Body of pancreas (tissue), 4 donors: ENCODE measurements around the gene CDS2. TPM values are rescaled to one million over a fixed set of nuclear protein-coding genes. Genes with fewer than 3 reads are reported as not detected.

Experiments
- ATAC-seq: fragments of 150-250 bp; one replicate; pipeline ENCODE4 v1.9.1; 2016
- DNase-seq, 4 donors: peaks; one replicate each; pipeline ENCODE4 v3.0.0-alpha.2; 2019
- H3K27ac ChIP-seq, 4 donors: fragments of 200-600 bp; sonication (generic); 1 replicate in 3 of 4; 2 replicates in 1 of 4; pipeline versions ENCODE4 v1.5.1 to v1.6.1; 2016 to 2019; ENCODE audit warnings: mild to moderate bottlenecking in 1 of 4, mixed read lengths in 1 of 4, moderate library complexity in 1 of 4
- H3K27me3 ChIP-seq, 2 donors: fragments of 200-600 bp; sonication (generic); one replicate each; pipeline ENCODE4 v1.6.0; 2016; ENCODE audit warnings: mild to moderate bottlenecking in 1 of 2
- H3K36me3 ChIP-seq, 2 donors: fragments of 200-600 bp; sonication (generic); replicated peaks in 1 of 2; 2 replicates each; pipeline ENCODE4 v1.5.1; 2016; ENCODE audit warnings: low read depth in 2 of 2; ENCODE audit not compliant: insufficient read depth in 1 of 2
- H3K4me1 ChIP-seq: fragments of 200-600 bp; sonication (generic); one replicate; pipeline ENCODE4 v1.6.0; 2016
- H3K4me3 ChIP-seq, 2 donors: fragments of 200-600 bp; sonication (generic); 1 replicate in 1 of 2; 2 replicates in 1 of 2; pipeline ENCODE4 v1.5.1; 2016 to 2019
- H3K9me3 ChIP-seq, 3 donors: fragments of 200-600 bp; sonication (generic); 1 replicate in 2 of 3; 2 replicates in 1 of 3; pipeline ENCODE4 v1.5.1; 2016
- CTCF ChIP-seq, 7 experiments: fragments of 450-650 bp in 4 of 7; fragments of 200-600 bp in 3 of 7; sonication (generic) in 3 of 7; IDR thresholded peaks; one replicate each; pipeline ENCODE4 v1.5.1; 2016 to 2019; ENCODE audit warnings: antibody characterized with exemption in 7 of 7
- POLR2A ChIP-seq, 3 donors: fragments of 450-650 bp; IDR thresholded peaks; one replicate each; pipeline ENCODE4 v1.6.1; 2016; ENCODE audit warnings: antibody characterized with exemption in 3 of 3, mild to moderate bottlenecking in 2 of 3
- WGBS, 2 donors: methylation state at CpG; one replicate each; pipeline ENCODE4 v1.1.5; 2017; 5-methylcytosine and 5-hydroxymethylcytosine counted together
- intact Hi-C: fragments of 100-400 bp; cut with DNase I; formaldehyde crosslinking; loops from one replicate; pipeline ENCODE4 v1.15.1; 2023
- small RNA-seq: library from RNA; depleted of rRNA; stranded (forward); fragments of <200 nt; gene quantifications from one replicate; pipeline ENCODE3, GENCODE V24; 2016
- total RNA-seq, 2 donors: library from RNA; depleted of rRNA; stranded (reverse); fragments of >200 nt; gene quantifications; one replicate each; pipeline ENCODE4 v1.1.0, GENCODE V29; 2016

CDS2 gene
- total RNA-seq, 2 donors from 2014 or later = 10.2 to 13.5 TPM

GRCh38 chr20:5234158-5234557 is 107.3 kb downstream of the CDS2 start:
- H3K36me3 ChIP-seq = no peaks in the 10 kb centered on the region
- H3K27me3 ChIP-seq = no peaks in the 10 kb centered on the region
- H3K4me3 ChIP-seq = no peak overlapping the region
- TF ChIP-seq POLR2A (IDR thresholded peaks at IDR 0.05) = no peak
- no peak for TF ChIP-seq CTCF (IDR thresholded peaks at IDR 0.05)
- intact Hi-C loops = no loop called here
- no peaks in the 10 kb centered on the region for H3K4me1 ChIP-seq
- no peak for ATAC-seq
- H3K27ac ChIP-seq = no peak overlapping the region
- no peaks in the 10 kb centered on the region for H3K9me3 ChIP-seq
- DNase-seq = no peak
- 3 to 17% methylated on average over 1 of the region's 1 CpG for WGBS, 2 donors

- H3K36me3 ChIP-seq = no peaks in the 10 kb centered on the region
- DNase-seq (no peak), ATAC-seq (no peak)
- TF ChIP-seq CTCF (IDR thresholded peaks at IDR 0.05) = no peak
- TF ChIP-seq POLR2A (IDR thresholded peaks at IDR 0.05) = no peak
- H3K9me3 ChIP-seq = no peaks in the 10 kb centered on the region
- WGBS, 2 donors = 14 to 33% methylated on average over 1 of the region's 1 CpG
- H3K4me3 ChIP-seq = no peak overlapping the region
- H3K4me1 ChIP-seq = no peaks in the 10 kb centered on the region
- no peaks in the 10 kb centered on the region for H3K27me3 ChIP-seq
- H3K27ac ChIP-seq = no peak overlapping the region
- intact Hi-C loops = no loop called here
Measured at GRCh38 chr20:5234978-5235377, 108.2 kb downstream of the CDS2 start.

Small RNA genes lying within 50 kb of the gene (small RNA-seq; reads per million reads assigned to genes)
- not detected for gene RF00019
- not detected for gene RF00568
- gene RNA5SP474 = not detected

Other genes with a start within 250 kb of the CDS2 start
- gene SLC23A2, start 125.5 kb upstream of the CDS2 start, total RNA-seq = 10 to 100 TPM; 12.2 TPM
- 10 to 100 TPM; 24.7 to 48.0 TPM for gene TMEM230, start 13.9 kb upstream of the CDS2 start, total RNA-seq
- 10 to 100 TPM; 22.8 to 32.0 TPM for gene PCNA, start 7.0 kb upstream of the CDS2 start, total RNA-seq
- not detected for gene PROKR2, start 189.9 kb downstream of the CDS2 start, total RNA-seq